ENCODE measurements around the gene MTUS2.

MTUS2 gene

DNA sequence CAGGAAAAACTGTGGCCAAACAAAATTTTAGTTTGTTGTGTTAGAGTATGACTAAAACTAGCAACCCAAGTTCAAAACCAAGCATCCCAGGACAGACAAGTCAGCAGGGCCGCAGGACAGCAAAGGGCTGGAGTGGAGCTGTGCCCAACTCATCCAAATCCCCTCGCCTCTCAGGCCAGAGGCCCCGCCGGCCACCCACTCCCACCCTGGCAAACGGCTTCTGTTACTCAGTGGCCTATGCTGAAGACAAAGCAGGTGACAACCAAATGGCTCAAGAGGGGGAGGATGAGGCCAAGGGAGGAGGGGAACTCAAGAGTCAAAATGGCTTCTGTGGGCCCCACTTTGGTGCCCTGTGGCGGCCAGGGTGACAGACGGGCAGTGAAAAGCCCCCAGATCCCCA is 705.6 kb downstream of the MTUS2 start:
- DNase-seq (ENCODE audit: extremely low read depth, low read depth), result no peak
- TF ChIP-seq, protein P1, sequence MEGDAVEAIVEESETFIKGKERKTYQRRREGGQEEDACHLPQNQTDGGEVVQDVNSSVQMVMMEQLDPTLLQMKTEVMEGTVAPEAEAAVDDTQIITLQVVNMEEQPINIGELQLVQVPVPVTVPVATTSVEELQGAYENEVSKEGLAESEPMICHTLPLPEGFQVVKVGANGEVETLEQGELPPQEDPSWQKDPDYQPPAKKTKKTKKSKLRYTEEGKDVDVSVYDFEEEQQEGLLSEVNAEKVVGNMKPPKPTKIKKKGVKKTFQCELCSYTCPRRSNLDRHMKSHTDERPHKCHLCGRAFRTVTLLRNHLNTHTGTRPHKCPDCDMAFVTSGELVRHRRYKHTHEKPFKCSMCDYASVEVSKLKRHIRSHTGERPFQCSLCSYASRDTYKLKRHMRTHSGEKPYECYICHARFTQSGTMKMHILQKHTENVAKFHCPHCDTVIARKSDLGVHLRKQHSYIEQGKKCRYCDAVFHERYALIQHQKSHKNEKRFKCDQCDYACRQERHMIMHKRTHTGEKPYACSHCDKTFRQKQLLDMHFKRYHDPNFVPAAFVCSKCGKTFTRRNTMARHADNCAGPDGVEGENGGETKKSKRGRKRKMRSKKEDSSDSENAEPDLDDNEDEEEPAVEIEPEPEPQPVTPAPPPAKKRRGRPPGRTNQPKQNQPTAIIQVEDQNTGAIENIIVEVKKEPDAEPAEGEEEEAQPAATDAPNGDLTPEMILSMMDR (IDR thresholded peaks at IDR 0.05; ENCODE audit: low read depth, low read length), result no peak

GRCh38 chr13:29526741-29527140 is 706.6 kb downstream of the MTUS2 start:
- TF ChIP-seq, protein P1 (IDR thresholded peaks at IDR 0.05; ENCODE audit: low read depth, low read length), result no peak

DNA sequence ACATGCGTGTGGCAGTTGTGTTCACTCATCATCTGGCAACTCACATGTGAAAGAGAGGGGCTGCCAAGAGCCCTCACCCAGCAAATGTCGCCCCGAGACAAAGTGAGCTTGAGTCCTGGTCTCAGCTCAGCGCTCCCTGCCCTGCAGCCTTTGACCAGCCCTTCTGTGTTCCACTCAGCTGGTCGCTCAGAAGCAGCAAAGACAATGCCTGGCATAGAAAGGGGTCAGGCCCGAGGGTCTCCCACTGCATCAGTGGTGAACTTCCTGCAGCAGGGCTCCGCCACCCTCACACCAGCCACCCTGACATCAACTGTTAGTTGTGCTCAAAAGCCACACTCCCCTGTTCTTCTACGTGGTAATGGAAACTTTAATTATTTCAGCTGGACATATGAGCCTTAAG is 707.4 kb downstream of the MTUS2 start:
- DNase-seq (ENCODE audit: extremely low read depth, low read depth), result no peak
- TF ChIP-seq, protein P1 (IDR thresholded peaks at IDR 0.05; ENCODE audit: low read depth, low read length), result no peak

More at GRCh38 chr13:29526741-29527140, 706.6 kb downstream of the MTUS2 start:
- no peak for DNase-seq (ENCODE audit: extremely low read depth, low read depth)

DNA sequence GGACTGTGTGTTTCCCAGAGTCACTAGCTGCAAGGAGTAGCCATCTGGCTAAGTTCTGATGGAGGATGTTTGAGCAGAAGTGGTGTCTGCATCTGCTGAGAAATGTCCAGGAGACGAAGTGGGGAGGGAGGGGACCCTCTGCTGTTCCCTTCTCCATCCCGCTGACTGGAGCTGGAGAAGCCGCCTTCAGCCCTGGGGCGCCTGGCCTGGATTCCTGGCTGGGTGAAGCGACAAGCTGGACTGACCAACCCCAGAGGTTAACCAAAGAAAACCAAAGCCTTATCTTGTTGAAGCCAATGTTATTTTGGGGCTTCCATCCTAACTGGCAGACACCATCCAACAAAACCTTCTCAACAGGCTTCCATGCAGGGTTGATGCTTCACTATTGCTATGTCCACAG is 707.8 kb downstream of the MTUS2 start:
- no peak for DNase-seq (ENCODE audit: extremely low read depth, low read depth)
- TF ChIP-seq, protein P1 (IDR thresholded peaks at IDR 0.05; ENCODE audit: low read depth, low read length), result no peak

- no peak for DNase-seq (ENCODE audit: extremely low read depth, low read depth)
- TF ChIP-seq, protein P1 (IDR thresholded peaks at IDR 0.05; ENCODE audit: low read depth, low read length), result no peak
Measured at GRCh38 chr13:29529754-29530153, 709.6 kb downstream of the MTUS2 start.

DNA sequence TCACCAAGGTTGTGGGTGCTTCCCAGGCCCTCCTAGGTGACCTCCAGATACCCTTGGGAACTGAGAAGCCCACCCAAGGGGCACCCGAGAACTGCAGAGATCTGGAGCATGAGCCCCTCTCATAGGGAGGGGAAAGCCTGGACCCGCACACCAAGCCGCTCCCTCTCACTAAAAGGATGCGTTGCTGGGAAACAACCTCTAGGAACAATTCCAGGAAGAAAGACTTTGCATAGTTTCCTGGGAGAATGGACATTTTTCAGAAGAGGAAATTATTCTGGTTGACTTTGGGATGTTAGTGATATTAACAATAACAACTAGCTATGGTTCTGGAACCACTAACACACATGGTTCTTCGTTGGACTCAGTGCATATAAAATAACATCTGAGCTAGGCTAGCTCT is 710.8 kb downstream of the MTUS2 start:
- no peak for DNase-seq (ENCODE audit: extremely low read depth, low read depth)
- TF ChIP-seq, protein P1 (IDR thresholded peaks at IDR 0.05; ENCODE audit: low read depth, low read length), result no peak

DNA sequence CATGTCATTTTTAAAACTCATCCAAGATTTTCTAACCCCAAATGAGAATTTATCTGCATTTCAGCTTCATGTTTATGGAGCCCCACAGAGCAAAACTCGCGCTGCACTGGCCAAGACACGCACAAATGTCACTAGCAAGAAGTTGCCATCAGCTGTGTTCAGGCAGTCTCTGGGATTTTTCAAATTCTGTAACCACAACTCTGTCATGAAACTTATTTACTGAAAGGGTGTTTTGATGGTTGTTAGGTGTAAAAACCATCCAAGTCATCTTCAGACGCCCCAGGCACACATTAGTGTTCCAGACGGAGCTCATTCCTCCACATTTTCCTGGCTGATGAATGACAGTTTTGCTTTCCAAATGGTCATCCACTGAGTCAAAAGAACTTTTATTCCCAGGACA is 712.0 kb downstream of the MTUS2 start:
- DNase-seq (ENCODE audit: extremely low read depth, low read depth), result no peak
- TF ChIP-seq, protein P1 (IDR thresholded peaks at IDR 0.05; ENCODE audit: low read depth, low read length), result no peak

Measured in AG09319 (cell line).